Measurements from ENCODE around the gene MTMR6.

Gene MTMR6

DNA sequence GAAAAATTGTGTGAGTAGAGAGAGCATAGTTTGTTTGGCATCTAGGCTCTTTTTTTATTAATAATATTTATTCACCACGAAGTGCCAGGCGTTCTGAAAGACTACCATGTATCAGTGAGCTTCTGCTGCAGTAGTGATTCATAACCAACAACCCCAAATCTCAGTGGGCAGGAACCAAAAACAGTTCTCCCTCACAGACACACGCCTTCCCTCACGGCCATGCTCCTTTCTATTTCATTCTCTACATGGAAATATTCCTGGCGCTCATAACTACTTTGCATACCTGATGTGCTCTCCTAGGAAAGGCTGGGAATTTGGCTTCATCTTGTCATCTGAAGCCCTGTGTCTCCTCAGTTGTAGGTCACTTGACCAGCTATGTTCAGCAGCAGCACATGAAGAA, 88.6 kb downstream of the MTMR6 start:
- no peaks in the 10 kb centered on the region for H3K9me3 ChIP-seq (ENCODE audit: insufficient read depth, low read depth, low read length)
- H3K9ac ChIP-seq (ENCODE audit: low read depth, low read length, poor library complexity, severe bottlenecking) = no peak overlapping the region
- no peaks in the 10 kb centered on the region for H3K79me2 ChIP-seq (ENCODE audit: insufficient read depth, low read length)
- H3K36me3 ChIP-seq (ENCODE audit: insufficient read depth, low read length) = no peaks in the 10 kb centered on the region
- no peak overlapping the region for H3K4me2 ChIP-seq (ENCODE audit: low read depth, low read length, poor library complexity, severe bottlenecking)
- no peaks in the 10 kb centered on the region for H4K20me1 ChIP-seq (ENCODE audit: insufficient read depth, low read length, poor library complexity, severe bottlenecking)
- TF ChIP-seq, protein P1, sequence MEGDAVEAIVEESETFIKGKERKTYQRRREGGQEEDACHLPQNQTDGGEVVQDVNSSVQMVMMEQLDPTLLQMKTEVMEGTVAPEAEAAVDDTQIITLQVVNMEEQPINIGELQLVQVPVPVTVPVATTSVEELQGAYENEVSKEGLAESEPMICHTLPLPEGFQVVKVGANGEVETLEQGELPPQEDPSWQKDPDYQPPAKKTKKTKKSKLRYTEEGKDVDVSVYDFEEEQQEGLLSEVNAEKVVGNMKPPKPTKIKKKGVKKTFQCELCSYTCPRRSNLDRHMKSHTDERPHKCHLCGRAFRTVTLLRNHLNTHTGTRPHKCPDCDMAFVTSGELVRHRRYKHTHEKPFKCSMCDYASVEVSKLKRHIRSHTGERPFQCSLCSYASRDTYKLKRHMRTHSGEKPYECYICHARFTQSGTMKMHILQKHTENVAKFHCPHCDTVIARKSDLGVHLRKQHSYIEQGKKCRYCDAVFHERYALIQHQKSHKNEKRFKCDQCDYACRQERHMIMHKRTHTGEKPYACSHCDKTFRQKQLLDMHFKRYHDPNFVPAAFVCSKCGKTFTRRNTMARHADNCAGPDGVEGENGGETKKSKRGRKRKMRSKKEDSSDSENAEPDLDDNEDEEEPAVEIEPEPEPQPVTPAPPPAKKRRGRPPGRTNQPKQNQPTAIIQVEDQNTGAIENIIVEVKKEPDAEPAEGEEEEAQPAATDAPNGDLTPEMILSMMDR (conservative IDR thresholded peaks at IDR 0.05; ENCODE audit: low read length) = no peak
- no peak for TF ChIP-seq EZH2phosphoT487 (IDR thresholded peaks at IDR 0.05; ENCODE audit: borderline replicate concordance)
- H3K4me3 ChIP-seq (ENCODE audit: low read length, poor library complexity, severe bottlenecking) = no peak overlapping the region
- no peaks in the 10 kb centered on the region for H3F3A ChIP-seq (ENCODE audit: low read depth)
- H3K9me2 ChIP-seq (replicated peaks; ENCODE audit: low read depth, low read length) = no peaks in the 10 kb centered on the region
- no peaks in the 10 kb centered on the region for H3K4me1 ChIP-seq (ENCODE audit: insufficient read depth, low read length, poor library complexity, severe bottlenecking)
- no peaks in the 10 kb centered on the region for H3K27me3 ChIP-seq (ENCODE audit: insufficient read depth, low read length, poor library complexity, severe bottlenecking)
- H2AFZ ChIP-seq (ENCODE audit: low read length) = no peak overlapping the region

DNA sequence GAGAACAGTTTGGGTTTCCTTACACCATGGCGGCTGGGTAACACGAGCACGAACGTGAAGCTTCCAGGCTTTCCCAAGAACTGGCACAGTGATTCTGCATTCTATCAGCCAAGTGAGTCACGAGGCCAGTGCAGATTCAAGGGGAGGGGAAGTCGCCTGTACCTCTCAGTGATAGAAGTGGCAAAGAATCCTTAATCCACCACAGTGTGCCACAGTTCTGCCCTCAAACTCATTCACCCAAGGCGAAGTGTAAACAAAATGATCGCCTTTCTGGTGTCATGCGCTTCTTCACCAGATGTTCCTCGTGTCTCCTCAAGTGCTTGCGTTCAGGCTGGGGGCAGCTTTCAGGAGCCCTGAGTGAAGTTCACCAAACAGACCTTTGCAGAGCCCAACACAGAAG, 90.3 kb downstream of the MTMR6 start:
- no peaks in the 10 kb centered on the region for H3K9me3 ChIP-seq (ENCODE audit: insufficient read depth, low read depth, low read length)
- no peak overlapping the region for H2AFZ ChIP-seq (ENCODE audit: low read length)
- H3K4me3 ChIP-seq (ENCODE audit: low read length, poor library complexity, severe bottlenecking) = no peak overlapping the region
- no peaks in the 10 kb centered on the region for H4K20me1 ChIP-seq (ENCODE audit: insufficient read depth, low read length, poor library complexity, severe bottlenecking)
- H3F3A ChIP-seq (ENCODE audit: low read depth) = no peaks in the 10 kb centered on the region
- H3K4me1 ChIP-seq (ENCODE audit: insufficient read depth, low read length, poor library complexity, severe bottlenecking) = no peaks in the 10 kb centered on the region
- H3K4me2 ChIP-seq (ENCODE audit: low read depth, low read length, poor library complexity, severe bottlenecking) = no peak overlapping the region
- no peaks in the 10 kb centered on the region for H3K79me2 ChIP-seq (ENCODE audit: insufficient read depth, low read length)
- no peak overlapping the region for H3K9ac ChIP-seq (ENCODE audit: low read depth, low read length, poor library complexity, severe bottlenecking)
- H3K27me3 ChIP-seq (ENCODE audit: insufficient read depth, low read length, poor library complexity, severe bottlenecking) = no peaks in the 10 kb centered on the region
- TF ChIP-seq EZH2phosphoT487 (IDR thresholded peaks at IDR 0.05; ENCODE audit: borderline replicate concordance) = no peak
- TF ChIP-seq, protein P1 (conservative IDR thresholded peaks at IDR 0.05; ENCODE audit: low read length) = no peak
- no peaks in the 10 kb centered on the region for H3K9me2 ChIP-seq (replicated peaks; ENCODE audit: low read depth, low read length)
- H3K36me3 ChIP-seq (ENCODE audit: insufficient read depth, low read length) = no peaks in the 10 kb centered on the region
